IMR-90 (cell line): ENCODE results near the gene ATP2B2. TPM values are rescaled to one million over a fixed set of nuclear protein-coding genes. Genes with fewer than 3 reads are reported as not detected.

Experiments
- ATAC-seq: fragments of 200-7000 bp; cut with Tn5 transposase; 2 replicates; pipeline ENCODE4 v1.9.1; 2020; ENCODE audit warnings: low read depth, mild to moderate bottlenecking, moderate library complexity
- BruUV-seq: library from RNA; stranded (reverse); fragments of 400-500 nt; replicated peaks from 2 replicates; lab custom pipeline; 2021; lab: Mats Ljungman, UMichigan
- CTCF ChIA-PET: fragments of 300-600 bp; formaldehyde crosslinking; extraction: SDS; loops from one replicate; lab custom pipeline; 2021; ENCODE audit warnings: antibody characterized with exemption; lab: Yijun Ruan, JAX
- POLR2A ChIA-PET: fragments of 300-600 bp; sonication (Branson Sonifier 250); formaldehyde crosslinking; loops from one replicate; lab custom pipeline; 2022; ENCODE audit warnings: antibody characterized with exemption; ENCODE audit not compliant: unreplicated experiment; lab: Charles Lee
- DNase-seq: peaks from one replicate; pipeline ENCODE4 v3.0.0; 2013
- H2AFZ ChIP-seq: replicated peaks from 2 replicates; pipeline ENCODE3; 2013; ENCODE audit warnings: low read length, mild to moderate bottlenecking; ENCODE audit not compliant: poor library complexity
- H2AK5ac ChIP-seq: 2 replicates; pipeline ENCODE4 v1.6.1; 2013; ENCODE audit warnings: low read depth, low read length, inconsistent platforms
- H2AK9ac ChIP-seq: replicated peaks from 2 replicates; pipeline ENCODE3; 2013; ENCODE audit warnings: mild to moderate bottlenecking, low read depth, low read length, moderate library complexity; ENCODE audit not compliant: poor library complexity
- H2BK120ac ChIP-seq: 2 replicates; pipeline ENCODE4 v1.6.1; 2013; ENCODE audit warnings: low read depth, low read length, inconsistent platforms
- H2BK15ac ChIP-seq: 3 replicates; pipeline ENCODE4 v1.6.1; 2013; ENCODE audit warnings: low read depth, low read length, inconsistent platforms
- H2BK20ac ChIP-seq: 2 replicates; pipeline ENCODE4 v1.6.1; 2013; ENCODE audit warnings: low read depth, mild to moderate bottlenecking, inconsistent platforms, low read length, moderate library complexity
- H2BK5ac ChIP-seq: 2 replicates; pipeline ENCODE4 v1.6.1; 2013; ENCODE audit warnings: mild to moderate bottlenecking, low read depth, low read length, inconsistent platforms; ENCODE audit not compliant: poor library complexity, severe bottlenecking
- H3K14ac ChIP-seq: replicated peaks from 2 replicates; pipeline ENCODE4 v1.6.1; 2013; ENCODE audit warnings: low read depth, low read length, inconsistent platforms
- H3K18ac ChIP-seq: 2 replicates; pipeline ENCODE4 v1.6.1; 2013; ENCODE audit warnings: low read depth, low read length, control low read depth
- H3K23ac ChIP-seq: 2 replicates; pipeline ENCODE4 v1.6.1; 2013; ENCODE audit warnings: low read depth, low read length, inconsistent platforms
- H3K27ac ChIP-seq: 2 replicates; pipeline ENCODE4 v1.5.1; 2013; ENCODE audit warnings: mild to moderate bottlenecking, control low read depth, low read length; ENCODE audit not compliant: insufficient read depth
- H3K27me3 ChIP-seq: 2 replicates; pipeline ENCODE4 v1.6.1; 2013; ENCODE audit warnings: low read length; ENCODE audit not compliant: control insufficient read depth, insufficient read depth
- H3K36me3 ChIP-seq: 2 replicates; pipeline ENCODE4 v1.6.1; 2013; ENCODE audit warnings: low read length, mixed read lengths; ENCODE audit not compliant: control insufficient read depth, insufficient read depth
- H3K4ac ChIP-seq: 2 replicates; pipeline ENCODE4 v1.6.1; 2013; ENCODE audit warnings: low read depth, low read length, inconsistent platforms
- H3K4me1 ChIP-seq: 2 replicates; pipeline ENCODE4 v1.6.1; 2013; ENCODE audit warnings: low read length, mixed read lengths; ENCODE audit not compliant: control insufficient read depth, insufficient read depth
- H3K4me2 ChIP-seq: 2 replicates; pipeline ENCODE4 v1.6.1; 2013; ENCODE audit warnings: low read depth, mild to moderate bottlenecking, control low read depth, low read length, moderate library complexity
- H3K4me3 ChIP-seq: 2 replicates; pipeline ENCODE4 v1.5.1; 2013; ENCODE audit warnings: low read depth, mild to moderate bottlenecking, control low read depth, low read length, moderate library complexity; ENCODE audit not compliant: insufficient read depth
- H3K56ac ChIP-seq: 2 replicates; pipeline ENCODE4 v1.6.1; 2013; ENCODE audit warnings: low read length, inconsistent platforms; ENCODE audit not compliant: insufficient read depth; ENCODE audit errors: extremely low read depth
- H3K79me1 ChIP-seq, 2 experiments: 2 replicates each; pipeline ENCODE4 v1.6.1; 2013; ENCODE audit warnings: low read length in 2 of 2, inconsistent platforms in 1 of 2, low read depth in 1 of 2
- H3K9ac ChIP-seq: 2 replicates; pipeline ENCODE4 v1.6.1; 2013; ENCODE audit warnings: low read depth, low read length, control low read depth
- H3K9me1 ChIP-seq: 2 replicates; pipeline ENCODE4 v1.6.1; 2013; ENCODE audit warnings: low read length, inconsistent platforms; ENCODE audit not compliant: insufficient read depth
- H3K9me3 ChIP-seq: 2 replicates; pipeline ENCODE4 v1.6.1; 2013; ENCODE audit warnings: low read length; ENCODE audit not compliant: control insufficient read depth, insufficient read depth
- H4K20me1 ChIP-seq: 2 replicates; pipeline ENCODE4 v1.6.1; 2013; ENCODE audit warnings: low read length, inconsistent platforms; ENCODE audit not compliant: insufficient read depth
- H4K5ac ChIP-seq: 2 replicates; pipeline ENCODE4 v1.6.1; 2013; ENCODE audit warnings: mild to moderate bottlenecking, low read depth, low read length, control low read depth
- H4K8ac ChIP-seq, 2 experiments: 2 replicates each; pipeline ENCODE4 v1.6.1; 2013; ENCODE audit warnings: low read depth in 2 of 2, low read length in 2 of 2, control low read depth in 1 of 2, inconsistent platforms in 1 of 2
- H4K91ac ChIP-seq: 2 replicates; pipeline ENCODE4 v1.6.1; 2013; ENCODE audit warnings: low read depth, low read length, inconsistent platforms; ENCODE audit not compliant: insufficient read depth
- CHD1 ChIP-seq: IDR thresholded peaks from 2 replicates; pipeline ENCODE4 v1.6.1; 2012; ENCODE audit warnings: low read depth, low read length, improper control_type of control experiment
- ELK1 ChIP-seq: fragments of 150-350 bp; IDR thresholded peaks from 2 replicates; pipeline ENCODE4 v1.6.1; 2016; ENCODE audit warnings: low read depth, mild to moderate bottlenecking, low read length, moderate library complexity, borderline replicate concordance
- FOS ChIP-seq: fragments of 150-350 bp; IDR thresholded peaks from 2 replicates; pipeline ENCODE4 v1.6.1; 2016; ENCODE audit warnings: low read depth, low read length
- MAZ ChIP-seq: IDR thresholded peaks from 2 replicates; pipeline ENCODE4 v1.6.1; 2012; ENCODE audit warnings: low read depth, mild to moderate bottlenecking, low read length, improper control_type of control experiment, moderate library complexity, borderline replicate concordance
- MXI1 ChIP-seq: IDR thresholded peaks from 2 replicates; pipeline ENCODE4 v1.6.1; 2012; ENCODE audit warnings: low read depth, mild to moderate bottlenecking, low read length, moderate library complexity, borderline replicate concordance
- RCOR1 ChIP-seq: IDR thresholded peaks from 2 replicates; pipeline ENCODE4 v1.6.1; 2012; ENCODE audit warnings: mild to moderate bottlenecking, low read length, improper control_type of control experiment; ENCODE audit not compliant: insufficient replicate concordance
- RFX5 ChIP-seq: IDR thresholded peaks from 2 replicates; pipeline ENCODE4 v1.8.0; 2012; ENCODE audit warnings: low read depth, mild to moderate bottlenecking, low read length, moderate library complexity
- SMC3 ChIP-seq: fragments of 150-350 bp; IDR thresholded peaks from 2 replicates; pipeline ENCODE4 v1.6.1; 2016; ENCODE audit warnings: low read depth, mild to moderate bottlenecking, antibody characterized with exemption, low read length, moderate library complexity
- USF2 ChIP-seq: fragments of 150-350 bp; IDR thresholded peaks from 2 replicates; pipeline ENCODE4 v1.6.1; 2017; ENCODE audit warnings: mild to moderate bottlenecking, antibody characterized with exemption, low read length, low read depth
- WGBS, 2 experiments: methylation state at CpG; one replicate each; pipeline versions ENCODE4 v1.1.5 to v1.1.7; 2013; ENCODE audit warnings: missing lambda C conversion rate in 2 of 2; ENCODE audit not compliant: insufficient read length in 1 of 2; ENCODE audit errors: extremely low coverage in 2 of 2; 5-methylcytosine and 5-hydroxymethylcytosine counted together
- dilution Hi-C: fragments of 300-500 bp; cut with HindIII; formaldehyde crosslinking; loops from one replicate; pipeline ENCODE4 v1.14.3; 2018; ENCODE audit warnings: low sequenced_read_pairs; ENCODE audit not compliant: unreplicated experiment
- in situ Hi-C: fragments of 300-500 bp; cut with MboI; formaldehyde crosslinking; loops from 3 replicates; pipeline ENCODE4 v1.14.3; 2019; ENCODE audit warnings: low sequenced_read_pairs, inconsistent platforms, mixed read lengths
- intact Hi-C: fragments of 100-400 bp; cut with micrococcal nuclease; formaldehyde crosslinking; loops from 2 replicates; pipeline ENCODE4 v1.10.0; 2022
- polyA plus RNA-seq, 3 experiments: library from polyadenylated mRNA; depleted of rRNA; stranded (reverse); fragments of >200 nt; gene quantifications; 2 replicates each; pipeline ENCODE4 v1.2.3, GENCODE V29; 2012; ENCODE audit warnings: low replicate concordance in 1 of 3
- total RNA-seq: library from RNA; depleted of rRNA; stranded (reverse); fragments of >200 nt; gene quantifications from 2 replicates; pipeline ENCODE4 v1.2.3, GENCODE V29; 2012

ATP2B2 gene
- total and polyA plus RNA-seq, 2 of the 4 experiments (the other 2 are of a cell fraction): under 0.01 to 0.02 TPM

GRCh38 chr3:10404377-10404776, 101.0 kb downstream of the ATP2B2 start:
- no peak for TF ChIP-seq MAZ
- TF ChIP-seq ELK1: no peak
- no peak for TF ChIP-seq CHD1
- TF ChIP-seq RCOR1: no peak
- TF ChIP-seq MXI1: no peak
- TF ChIP-seq USF2: no peak
- no peak for TF ChIP-seq FOS
- no peak for TF ChIP-seq SMC3
- no peak for TF ChIP-seq RFX5
- Histone ChIP-seq H4K20me1 (no peaks in the 10 kb centered on the region; the same call in 1 of the 2 replicates), H3K36me3 (no peaks in the 10 kb centered on the region), H3K23ac (no peak overlapping the region), H4K5ac (no peak overlapping the region), H3K4me3 (no peak overlapping the region), H2AK9ac (no peak overlapping the region), H4K8ac (no peak overlapping the region), H3K4ac (no peak overlapping the region), H3K56ac (no peak overlapping the region), H2BK20ac (no peak overlapping the region), H3K9me1 (peaks cover 8% of the 10 kb centered on the region; the same call in 1 of the 2 replicates), H2AFZ (no peak overlapping the region), H3K9ac (no peak overlapping the region), H3K27ac (no peak overlapping the region), H2BK15ac (no peak overlapping the region), H3K18ac (no peak overlapping the region), H3K4me1 (peaks cover 3% of the 10 kb centered on the region), H3K27me3 (peaks cover 13% of the 10 kb centered on the region), H3K79me1 (no peaks in the 10 kb centered on the region), H2BK120ac (no peak overlapping the region), H4K91ac (no peak overlapping the region), H2BK5ac (no peak overlapping the region), H3K4me2 (no peak overlapping the region), H3K14ac (no peak overlapping the region), H2AK5ac (no peak overlapping the region), H3K9me3 (no peaks in the 10 kb centered on the region)
- in situ Hi-C loops: no loop called here
- 100% methylated on average over 1 of the region's 4 CpGs; no CpG with 5 or more reads in 1 of the 2 experiments for WGBS, 2 experiments
- POLR2A ChIA-PET: no interaction called here
- CTCF ChIA-PET: no interaction called here
- BruUV-seq: no TSS peak
- ATAC-seq: no peak
- dilution Hi-C loops: no loop called here
- intact Hi-C loops: no loop called here
- no peak for DNase-seq
